ENCODE results near the gene LIF.

DNA sequence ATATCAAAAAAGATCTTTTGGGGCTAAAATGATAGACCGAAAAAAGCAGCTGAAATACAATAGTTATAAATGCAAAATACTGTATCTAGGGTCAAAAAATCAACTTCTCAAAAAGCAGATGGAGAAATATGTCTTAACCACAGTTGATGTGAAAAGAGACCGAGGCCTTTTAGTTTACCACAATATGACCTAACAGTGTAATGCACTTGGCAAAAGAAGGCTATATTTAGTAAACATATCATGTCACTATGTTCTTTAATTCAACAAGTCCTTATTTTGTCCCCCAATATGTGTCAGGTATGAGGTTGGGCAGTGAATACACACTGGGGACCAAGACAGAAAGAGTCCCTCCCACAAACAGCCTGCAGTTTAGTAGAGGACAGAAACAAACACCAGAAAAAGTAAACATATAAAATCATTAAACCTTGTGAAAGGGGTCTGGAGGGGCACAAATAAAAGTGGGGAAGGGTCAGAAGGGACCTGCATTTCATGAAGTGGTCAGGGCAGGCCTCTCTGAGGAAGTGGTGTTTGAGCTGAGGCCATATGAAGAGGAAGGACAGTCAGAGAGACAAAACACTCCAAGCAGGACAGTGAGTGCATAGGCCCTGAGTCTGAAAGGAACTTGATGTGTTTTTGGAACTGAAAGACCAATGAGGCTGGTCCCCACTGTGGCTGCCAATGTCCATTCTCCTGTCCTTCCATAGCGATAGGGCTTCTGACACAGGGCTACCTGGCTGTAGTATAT, 53.4 kb downstream of the LIF start:
- TF ChIP-seq, protein P1, sequence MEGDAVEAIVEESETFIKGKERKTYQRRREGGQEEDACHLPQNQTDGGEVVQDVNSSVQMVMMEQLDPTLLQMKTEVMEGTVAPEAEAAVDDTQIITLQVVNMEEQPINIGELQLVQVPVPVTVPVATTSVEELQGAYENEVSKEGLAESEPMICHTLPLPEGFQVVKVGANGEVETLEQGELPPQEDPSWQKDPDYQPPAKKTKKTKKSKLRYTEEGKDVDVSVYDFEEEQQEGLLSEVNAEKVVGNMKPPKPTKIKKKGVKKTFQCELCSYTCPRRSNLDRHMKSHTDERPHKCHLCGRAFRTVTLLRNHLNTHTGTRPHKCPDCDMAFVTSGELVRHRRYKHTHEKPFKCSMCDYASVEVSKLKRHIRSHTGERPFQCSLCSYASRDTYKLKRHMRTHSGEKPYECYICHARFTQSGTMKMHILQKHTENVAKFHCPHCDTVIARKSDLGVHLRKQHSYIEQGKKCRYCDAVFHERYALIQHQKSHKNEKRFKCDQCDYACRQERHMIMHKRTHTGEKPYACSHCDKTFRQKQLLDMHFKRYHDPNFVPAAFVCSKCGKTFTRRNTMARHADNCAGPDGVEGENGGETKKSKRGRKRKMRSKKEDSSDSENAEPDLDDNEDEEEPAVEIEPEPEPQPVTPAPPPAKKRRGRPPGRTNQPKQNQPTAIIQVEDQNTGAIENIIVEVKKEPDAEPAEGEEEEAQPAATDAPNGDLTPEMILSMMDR (conservative IDR thresholded peaks at IDR 0.05; ENCODE audit: low read depth, low read length) = no peak
- TF ChIP-seq RFX5 (IDR thresholded peaks at IDR 0.05; ENCODE audit: low read depth, low read length) (no peak), CHD1 (IDR thresholded peaks at IDR 0.05; ENCODE audit: low read depth, low read length) (no peak), BHLHE40 (IDR thresholded peaks at IDR 0.05; ENCODE audit: low read depth, low read length) (no peak), POLR2A (IDR thresholded peaks at IDR 0.05; ENCODE audit: low read depth, low read length) (no peak), MXI1 (IDR thresholded peaks at IDR 0.05; ENCODE audit: borderline replicate concordance, low read depth, low read length) (no peak), MAFK (IDR thresholded peaks at IDR 0.05; ENCODE audit: low read depth, low read length) (no peak), MAZ (IDR thresholded peaks at IDR 0.05; ENCODE audit: borderline replicate concordance, low read depth, low read length) (no peak)
- TF ChIP-seq, protein P2, sequence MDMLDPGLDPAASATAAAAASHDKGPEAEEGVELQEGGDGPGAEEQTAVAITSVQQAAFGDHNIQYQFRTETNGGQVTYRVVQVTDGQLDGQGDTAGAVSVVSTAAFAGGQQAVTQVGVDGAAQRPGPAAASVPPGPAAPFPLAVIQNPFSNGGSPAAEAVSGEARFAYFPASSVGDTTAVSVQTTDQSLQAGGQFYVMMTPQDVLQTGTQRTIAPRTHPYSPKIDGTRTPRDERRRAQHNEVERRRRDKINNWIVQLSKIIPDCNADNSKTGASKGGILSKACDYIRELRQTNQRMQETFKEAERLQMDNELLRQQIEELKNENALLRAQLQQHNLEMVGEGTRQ (IDR thresholded peaks at IDR 0.05; ENCODE audit: low read depth, low read length) = no peak
